GM13977 (cell line): Measurements from ENCODE around the gene NEK11.

ENCODE experiments used
- DNase-seq: peaks from one replicate; pipeline ENCODE4 v3.0.0; 2012; ENCODE audit warnings: low spot score
- CTCF ChIP-seq: IDR thresholded peaks from 2 replicates; pipeline ENCODE4 v1.5.1; 2012; ENCODE audit warnings: mild to moderate bottlenecking, control low read depth; ENCODE audit not compliant: insufficient read depth; ENCODE audit errors: extremely low read depth, missing control alignments
- in situ Hi-C: fragments of 300-500 bp; cut with MboI; formaldehyde crosslinking; loops from one replicate; pipeline ENCODE4 v1.12.0; 2022; ENCODE audit warnings: low sequenced_read_pairs, low pct_unique_long_range_greater_than_20kb, mixed read lengths, inconsistent platforms; ENCODE audit not compliant: unreplicated experiment

Gene NEK11

GRCh38 chr3:131143802-131144201 is 117.1 kb downstream of the NEK11 start:
- no peak for TF ChIP-seq CTCF
- in situ Hi-C loops, result no loop called here
- DNase-seq, result no peak

- in situ Hi-C loops, result no loop called here
- DNase-seq, result no peak
- no peak for TF ChIP-seq CTCF
Measured at GRCh38 chr3:131147534-131147933, 120.9 kb downstream of the NEK11 start.

- in situ Hi-C loops, result no loop called here
- TF ChIP-seq CTCF, result no peak
- no peak for DNase-seq
Measured at GRCh38 chr3:131158434-131158833, 131.8 kb downstream of the NEK11 start.

GRCh38 chr3:131162516-131162915 is 135.8 kb downstream of the NEK11 start:
- no peak for DNase-seq
- in situ Hi-C loops, result no loop called here
- no peak for TF ChIP-seq CTCF

- no peak for TF ChIP-seq CTCF
- in situ Hi-C loops, result no loop called here
- DNase-seq, result no peak
Measured at GRCh38 chr3:131167867-131168266, 141.2 kb downstream of the NEK11 start.

GRCh38 chr3:131169331-131169730 is 142.7 kb downstream of the NEK11 start:
- no peak for DNase-seq
- in situ Hi-C loops, result no loop called here
- TF ChIP-seq CTCF, result no peak

- no peak for TF ChIP-seq CTCF
- in situ Hi-C loops, result no loop called here
- no peak for DNase-seq
Measured at GRCh38 chr3:131172502-131173200, 146.0 kb downstream of the NEK11 start.
